LoVo (cell line): Measurements from ENCODE around the gene LAMA5.

ENCODE experiments used
- DNase-seq: peaks from one replicate; pipeline ENCODE4 v3.0.0-alpha.2; 2016; ENCODE audit warnings: low spot score

The LAMA5 gene

DNA sequence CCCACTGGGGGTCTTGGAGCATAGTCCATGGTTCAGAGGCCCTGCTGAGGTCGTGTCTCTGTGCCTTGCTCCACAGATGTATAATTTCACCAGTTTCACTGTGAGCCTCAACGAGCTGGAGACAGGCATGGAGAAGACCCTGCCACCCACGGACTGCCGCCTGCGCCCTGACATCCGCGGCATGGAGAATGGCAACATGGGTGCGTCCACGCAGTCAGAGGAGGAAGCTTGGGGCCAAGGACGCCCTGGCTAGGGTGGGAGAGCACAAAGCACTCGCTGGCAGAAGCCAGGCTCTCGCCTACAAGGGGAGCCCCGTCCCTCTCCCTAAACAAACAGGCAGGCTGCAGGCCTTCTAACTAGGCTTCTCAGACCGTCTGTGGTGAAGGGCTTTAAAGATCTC lies 78.0 kb downstream of the LAMA5 start:
- no peak for DNase-seq

DNA sequence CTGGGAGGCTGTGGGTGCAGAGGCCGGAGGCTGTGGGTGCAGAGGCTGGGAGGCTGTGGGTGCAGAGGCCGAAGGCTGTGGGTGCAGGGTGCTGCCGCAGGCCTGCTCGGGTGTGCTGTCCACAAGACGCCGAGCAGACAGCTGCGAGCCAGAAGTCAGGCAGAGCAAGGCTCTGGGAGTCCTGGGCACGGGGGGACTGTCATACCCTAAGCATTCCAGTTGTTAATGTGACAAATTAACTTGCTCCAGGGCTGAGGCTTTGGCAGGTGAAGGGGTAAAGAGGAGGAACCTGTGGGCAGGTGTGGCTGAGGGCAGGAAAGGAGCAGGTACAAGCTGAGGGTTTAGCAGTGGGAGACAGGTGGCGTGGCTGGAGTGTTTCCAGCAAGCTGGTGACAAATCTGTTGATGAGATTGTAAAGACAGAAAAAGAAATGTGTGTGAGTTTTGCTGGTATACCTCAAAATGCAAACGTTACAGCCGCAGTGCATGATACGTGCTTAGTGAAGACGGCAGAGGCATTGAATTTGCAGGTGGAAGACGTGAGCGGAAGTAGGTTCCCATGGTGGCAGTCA lies 78.5 kb downstream of the LAMA5 start:
- no peak for DNase-seq

DNA sequence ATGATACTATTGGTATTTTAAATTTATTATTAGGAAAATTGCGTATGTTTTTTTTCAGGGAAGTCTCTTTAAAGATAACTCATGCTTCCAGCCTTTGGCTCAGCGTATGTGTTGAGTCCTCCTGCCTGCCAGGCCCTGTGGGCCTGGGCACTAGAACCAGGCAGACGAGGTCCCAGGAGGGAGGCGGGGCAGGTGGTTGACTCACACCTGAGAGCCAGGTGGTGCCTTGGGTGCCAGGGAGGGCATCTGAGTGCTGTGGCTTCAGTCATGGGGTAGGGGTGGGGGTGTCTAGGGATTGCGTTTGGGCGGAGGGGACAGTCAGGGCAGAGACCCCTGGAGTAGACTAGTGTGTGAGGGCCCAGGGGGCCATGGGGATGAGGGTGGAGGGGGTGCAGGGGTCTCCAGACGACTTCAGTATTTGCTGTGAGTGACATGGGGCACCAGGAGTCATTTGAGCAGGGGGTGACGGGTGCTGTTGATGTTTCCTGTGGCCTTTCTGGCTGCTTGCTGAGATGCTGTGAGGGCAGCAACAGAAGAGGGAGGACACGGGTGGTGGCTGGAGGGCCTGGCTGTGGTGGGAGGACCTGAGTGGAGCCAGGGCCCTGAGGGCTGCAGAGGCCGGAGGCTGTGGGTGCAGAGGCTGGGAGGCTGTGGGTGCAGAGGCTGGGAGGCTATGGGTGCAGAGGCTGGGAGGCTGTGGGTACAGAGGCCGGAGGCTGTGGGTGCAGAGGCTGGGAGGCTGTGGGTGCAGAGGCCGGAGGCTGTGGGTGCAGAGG lies 79.2 kb downstream of the LAMA5 start:
- no peak for DNase-seq

DNA sequence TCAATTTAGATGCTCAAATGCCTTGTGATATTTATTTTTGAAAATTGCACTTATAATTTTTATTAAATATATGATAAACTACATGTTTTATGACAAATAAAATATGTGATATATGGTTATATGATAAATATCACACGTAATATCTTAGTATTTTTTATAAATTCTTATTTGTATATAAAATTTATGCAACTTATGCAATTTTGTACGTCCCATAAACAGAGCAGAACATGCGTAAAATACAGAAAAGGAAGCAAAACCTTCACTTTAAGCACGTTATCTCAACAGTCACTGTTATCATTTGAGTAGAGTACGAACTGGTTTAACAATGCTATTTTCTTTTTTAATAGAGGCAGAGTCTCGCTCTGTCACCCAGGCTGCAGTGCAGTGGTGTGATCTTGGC lies 80.0 kb downstream of the LAMA5 start:
- no peak for DNase-seq

DNA sequence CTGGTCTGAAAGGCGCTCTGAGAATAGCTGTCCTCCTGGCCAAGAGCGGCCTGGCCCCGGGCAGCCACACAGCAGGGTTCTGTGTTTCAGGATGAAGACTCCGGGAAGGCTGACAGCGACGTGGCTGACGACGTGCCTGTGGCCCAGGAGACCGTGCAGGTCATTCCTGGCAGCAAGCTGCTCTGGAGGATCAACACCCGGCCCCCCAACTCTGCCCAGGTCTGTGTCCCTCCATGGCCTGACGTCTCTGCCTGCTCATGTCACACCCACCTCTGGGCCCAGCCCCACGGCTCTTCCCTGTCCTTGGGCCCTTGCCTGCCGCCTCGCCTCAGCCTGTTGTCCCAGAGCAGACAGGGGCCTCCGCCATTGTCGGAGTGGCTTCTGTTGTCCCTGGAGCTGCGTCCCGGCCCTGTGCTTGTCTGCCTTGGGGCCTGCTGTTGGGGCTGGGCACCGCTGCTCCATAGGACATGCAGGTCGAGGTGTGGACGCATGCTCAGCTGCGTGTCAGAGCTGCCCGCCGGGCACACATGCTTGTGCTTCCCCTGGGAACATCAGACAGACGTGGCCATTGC lies 80.5 kb downstream of the LAMA5 start:
- DNase-seq = no peak

DNA sequence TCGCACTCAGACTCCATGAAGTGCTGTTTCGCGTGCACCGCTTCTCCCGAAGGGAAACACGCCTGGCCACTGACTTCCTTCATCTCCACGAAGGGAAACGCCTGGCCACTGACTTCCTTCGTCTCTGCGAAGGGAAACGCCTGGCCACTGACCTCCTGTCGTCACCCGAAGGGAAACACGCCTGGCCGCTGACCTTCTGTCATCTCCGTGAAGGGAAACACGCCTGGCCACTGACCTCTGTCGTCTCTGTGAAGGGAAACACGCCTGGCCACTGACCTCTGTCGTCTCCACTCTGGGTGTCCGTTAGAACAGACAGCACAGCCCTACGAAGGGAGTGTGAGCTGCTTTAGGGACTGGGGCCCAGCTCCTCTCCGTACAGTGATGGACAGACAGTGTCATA lies 81.4 kb downstream of the LAMA5 start:
- no peak for DNase-seq

DNA sequence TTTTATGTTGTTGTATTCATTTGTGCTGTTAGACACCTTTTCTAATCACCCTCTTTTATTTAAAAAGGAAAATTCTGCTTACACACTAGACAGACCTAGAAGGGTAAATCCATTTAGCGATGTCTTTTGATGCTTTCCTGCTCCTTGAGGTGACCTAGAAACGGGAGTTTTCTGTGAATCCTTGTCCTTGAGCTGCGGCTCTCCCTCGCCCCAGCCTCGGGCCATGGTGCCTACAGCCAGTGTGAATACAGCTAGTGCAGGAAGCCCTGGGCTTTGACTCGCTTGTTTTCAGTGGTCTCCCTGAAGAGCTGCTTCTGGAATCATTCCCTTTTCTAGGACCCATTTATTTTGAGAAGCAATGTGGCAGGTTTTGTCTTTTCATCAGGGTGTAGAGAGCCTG lies 82.0 kb downstream of the LAMA5 start:
- no peak for DNase-seq

DNA sequence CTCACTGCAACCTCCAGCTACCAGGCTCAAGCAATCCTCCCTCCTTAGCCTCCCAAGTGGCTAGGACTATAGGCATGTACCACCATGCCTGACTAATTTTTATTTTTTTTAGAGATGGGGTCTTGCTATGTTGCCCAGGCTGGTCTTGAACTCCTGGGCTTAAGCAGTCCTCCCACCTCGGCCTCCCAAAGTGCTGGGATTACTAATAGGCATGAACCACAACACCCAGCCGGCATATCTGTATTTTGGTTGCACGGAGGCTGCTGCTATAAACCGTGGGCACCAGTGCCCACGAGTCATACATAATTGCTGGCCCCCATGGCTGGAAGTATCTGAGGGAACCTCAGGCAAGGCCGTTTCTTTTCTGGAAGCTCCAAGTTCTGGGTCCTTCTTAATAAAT lies 82.7 kb downstream of the LAMA5 start:
- DNase-seq = no peak

DNA sequence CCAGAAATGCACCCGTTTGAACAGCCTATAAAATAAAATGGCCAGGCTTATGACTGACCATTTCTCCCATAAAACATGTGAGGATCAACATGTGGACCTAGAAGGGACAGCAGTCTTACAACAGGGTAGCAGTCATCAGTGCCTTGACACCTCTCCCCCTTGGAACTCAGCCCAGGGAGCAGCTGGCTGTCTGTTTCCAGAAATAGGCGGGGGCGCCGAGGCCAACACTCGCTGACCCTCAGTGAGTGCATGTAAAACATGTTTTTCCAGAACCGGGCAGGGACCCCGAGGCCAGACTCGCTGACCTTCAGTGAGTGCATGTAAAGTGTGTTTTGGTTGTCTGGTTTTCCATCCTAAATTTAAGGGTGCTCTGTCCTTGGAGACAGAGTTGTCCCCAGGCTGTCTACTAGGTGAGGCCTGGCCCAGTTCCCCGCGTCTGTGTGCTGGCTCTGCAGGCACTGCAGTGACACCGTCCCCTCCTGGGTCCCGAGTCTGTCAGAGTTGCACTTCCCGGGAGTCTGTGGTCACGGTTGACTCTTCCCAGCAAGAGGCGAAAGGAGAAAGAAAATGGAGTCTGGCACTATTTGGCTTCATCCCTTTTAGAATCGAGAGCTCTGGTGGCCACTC lies 84.1 kb downstream of the LAMA5 start:
- no peak for DNase-seq

DNA sequence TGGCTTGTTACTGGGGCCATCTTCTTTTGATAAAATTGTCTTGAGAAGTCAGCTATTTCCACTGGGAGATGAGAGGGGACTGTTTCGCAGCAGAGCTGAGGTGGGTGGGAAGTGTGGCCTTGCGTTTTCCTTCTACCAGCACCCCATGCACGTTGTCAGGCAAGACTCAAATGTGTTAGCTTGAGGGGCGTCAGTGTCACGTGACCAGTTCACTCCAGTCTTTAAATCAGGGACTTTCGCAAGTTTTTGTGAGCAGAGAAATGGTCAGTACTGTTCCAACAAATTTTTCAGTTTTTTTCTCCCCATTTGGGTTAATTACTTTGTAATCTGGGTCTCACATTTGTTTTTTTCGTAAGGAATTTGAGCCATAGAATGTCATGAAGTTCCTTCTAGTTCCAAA lies 85.0 kb downstream of the LAMA5 start:
- no peak for DNase-seq

DNA sequence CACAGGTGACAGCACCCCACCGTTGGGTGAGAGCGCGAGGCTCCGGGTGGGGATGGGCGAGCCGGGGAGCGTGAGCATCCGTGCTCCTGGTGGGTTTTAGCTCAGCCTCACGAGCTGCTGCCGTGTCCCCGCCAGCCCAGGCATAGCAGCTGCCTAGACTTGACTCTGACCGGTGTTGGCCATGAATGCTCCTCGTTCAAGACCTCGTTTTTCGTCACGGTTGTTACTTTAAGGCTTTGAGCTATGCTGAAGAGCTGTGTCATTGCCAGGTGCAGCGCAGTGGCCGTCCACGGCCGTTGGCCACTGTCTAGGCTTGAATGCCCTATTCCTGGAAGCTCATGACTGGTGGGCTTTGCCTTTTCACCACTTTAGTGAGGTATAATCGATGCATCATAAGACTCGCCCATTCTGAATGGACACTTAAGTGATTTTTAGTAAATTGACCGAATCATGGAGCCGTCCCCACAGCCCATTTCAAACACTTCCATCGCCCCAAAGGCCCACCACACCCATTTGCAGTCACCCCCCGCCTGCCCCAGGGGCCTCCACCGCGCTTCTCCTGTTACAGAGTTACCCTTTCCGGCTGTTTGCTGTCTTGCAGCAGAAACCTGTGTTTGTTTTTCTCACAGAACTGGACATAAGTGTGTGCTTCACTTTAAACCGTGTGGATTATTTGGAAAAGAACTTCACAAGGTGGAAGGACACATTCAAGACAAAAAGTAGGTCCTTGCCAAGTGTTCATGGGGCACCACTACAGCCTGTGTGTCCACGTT lies 85.8 kb downstream of the LAMA5 start:
- DNase-seq = no peak

DNA sequence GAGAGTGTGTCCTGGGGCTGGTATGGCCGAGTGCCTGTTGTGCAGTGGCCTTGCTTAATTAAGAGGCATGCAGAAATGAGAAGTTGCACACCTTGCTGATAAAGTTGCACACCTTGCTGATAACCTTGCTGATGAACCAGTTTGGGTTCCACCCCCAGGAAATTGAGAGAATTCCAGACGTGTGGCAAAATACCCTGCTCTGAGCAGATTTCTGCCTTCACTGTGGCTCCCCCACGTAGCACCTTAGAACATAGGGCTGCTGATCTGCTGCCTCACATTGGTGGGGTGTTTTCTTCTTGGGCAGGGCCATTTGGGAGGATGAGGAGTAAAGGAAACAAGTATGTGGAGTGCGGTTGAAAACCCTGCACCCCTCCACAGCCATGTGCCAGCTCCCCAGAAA lies 86.8 kb downstream of the LAMA5 start:
- DNase-seq = no peak

DNA sequence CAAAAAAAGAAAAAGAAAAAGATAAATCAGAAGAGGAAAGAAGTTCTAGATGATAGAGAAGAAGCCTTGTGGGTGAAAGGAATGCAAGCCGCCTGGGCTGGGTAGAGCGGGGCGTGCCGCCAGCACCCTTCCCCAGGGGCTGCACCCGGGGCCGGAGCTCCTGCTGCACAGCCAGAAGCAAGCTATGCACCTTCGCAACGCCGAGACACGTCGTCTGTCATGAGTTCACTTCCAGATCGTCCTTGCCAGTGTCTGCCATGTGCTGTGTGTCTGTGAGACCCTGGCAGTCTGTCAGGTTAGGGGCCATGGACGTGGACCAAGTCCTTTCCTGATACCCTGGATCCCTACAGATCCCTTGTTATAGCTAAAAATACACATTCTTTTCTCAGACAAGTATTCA lies 89.9 kb downstream of the LAMA5 start:
- DNase-seq = no peak

DNA sequence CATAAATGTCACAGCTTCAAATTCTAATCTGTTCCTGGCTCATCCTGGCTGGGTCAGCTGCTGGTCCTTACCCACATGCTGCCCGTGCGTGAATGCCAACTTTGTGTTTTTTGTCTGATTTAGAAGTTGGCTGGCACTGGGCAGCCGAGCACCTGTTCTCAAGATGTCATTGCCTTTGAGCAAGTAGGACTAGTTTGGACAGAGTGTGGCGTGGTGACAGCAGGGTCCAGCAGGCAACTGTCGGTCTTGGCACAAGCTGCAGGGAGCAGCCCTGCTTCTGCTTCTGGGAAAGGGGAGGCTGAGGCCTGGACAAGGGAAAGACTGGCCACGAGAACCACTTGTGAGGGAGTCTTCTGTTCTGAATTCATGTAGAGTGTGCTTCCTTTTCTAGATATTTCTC lies 90.7 kb downstream of the LAMA5 start:
- no peak for DNase-seq

DNA sequence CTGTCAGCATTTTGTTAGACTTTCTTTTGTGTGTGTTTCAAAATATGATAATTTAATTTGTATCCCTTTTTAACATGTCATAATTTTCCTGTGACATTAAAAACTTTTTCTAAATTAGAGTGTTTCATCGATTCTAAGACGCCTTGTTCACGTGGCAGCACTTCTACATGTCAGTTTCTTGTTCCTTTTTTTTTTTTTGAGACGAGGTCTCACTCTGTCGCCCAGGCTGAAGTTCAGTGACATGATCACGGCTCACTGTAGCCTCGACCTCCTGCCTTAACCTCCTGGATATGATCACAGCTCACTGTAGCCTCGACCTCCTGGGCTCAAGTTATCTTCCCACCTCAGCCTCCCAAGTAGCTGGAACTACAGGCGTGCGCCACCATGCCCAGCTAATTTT lies 91.9 kb downstream of the LAMA5 start:
- no peak for DNase-seq

DNA sequence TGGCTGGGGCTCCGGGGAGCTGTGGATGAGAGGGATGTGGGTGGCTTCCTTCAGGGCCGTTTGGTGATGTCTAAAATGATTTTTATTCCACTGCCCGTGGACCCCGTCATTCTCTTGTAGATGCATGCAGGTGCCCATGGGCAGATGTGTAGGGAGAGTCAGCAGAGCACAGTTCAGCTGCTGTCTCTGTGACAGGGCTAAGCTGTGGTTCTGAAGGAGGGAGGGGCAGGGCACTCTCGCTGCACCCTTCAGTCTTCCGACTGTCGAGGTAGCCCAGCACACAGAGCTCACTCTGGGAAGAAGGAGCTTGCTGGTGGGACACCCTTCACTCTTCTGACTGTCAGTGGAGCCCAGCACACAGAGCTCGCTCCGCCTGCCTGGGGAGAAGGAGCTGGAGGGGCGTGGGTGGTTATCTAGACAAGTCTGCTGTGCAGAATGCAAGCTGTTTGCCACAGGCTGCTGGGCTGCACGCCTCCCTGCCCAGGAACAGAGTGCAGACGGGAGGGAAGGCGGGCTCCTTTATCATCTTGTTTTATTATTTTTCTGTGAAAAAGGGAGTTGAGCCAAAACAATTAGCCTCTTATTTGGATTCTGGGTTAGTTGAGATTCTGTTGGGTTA lies 92.7 kb downstream of the LAMA5 start:
- DNase-seq = no peak

DNA sequence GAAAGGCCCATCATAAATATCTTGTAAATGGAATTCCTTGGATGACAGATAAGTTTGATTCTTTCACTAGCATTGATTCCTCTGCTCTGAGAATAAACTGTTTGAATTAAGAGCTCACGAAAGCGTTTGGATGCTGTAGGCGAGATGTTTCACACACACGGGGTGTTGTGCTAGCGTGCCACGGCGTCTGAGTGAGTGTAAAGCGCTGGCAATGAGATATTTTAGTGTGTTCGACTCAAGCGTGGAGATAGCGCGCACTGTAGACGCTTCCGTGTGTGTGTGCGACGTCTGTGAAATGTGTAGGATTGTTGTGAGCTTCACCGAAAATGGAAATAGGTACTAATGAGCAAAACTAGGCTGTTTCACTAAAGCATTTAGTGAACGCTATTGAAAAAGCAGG lies 93.7 kb downstream of the LAMA5 start:
- DNase-seq = no peak

DNA sequence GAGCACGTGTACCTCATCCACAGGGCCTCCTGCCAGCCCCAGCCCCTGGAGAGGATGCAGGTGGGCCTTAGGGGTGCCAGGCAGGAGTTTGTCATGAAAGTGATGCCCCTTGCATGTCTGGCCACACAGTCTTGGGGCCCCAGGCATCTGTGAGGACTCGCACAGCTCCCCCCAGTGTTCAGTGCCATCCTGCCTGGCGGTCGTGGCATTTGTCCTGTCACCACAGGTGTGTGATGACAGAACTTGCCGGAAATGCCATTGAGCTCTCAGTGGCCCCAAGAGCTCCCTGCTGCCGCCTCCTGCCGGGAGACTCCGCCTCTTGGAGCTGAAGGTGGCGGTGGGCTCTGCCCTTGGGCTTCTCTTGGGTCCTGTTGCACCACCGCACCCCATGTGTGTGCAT lies 94.9 kb downstream of the LAMA5 start:
- no peak for DNase-seq

DNA sequence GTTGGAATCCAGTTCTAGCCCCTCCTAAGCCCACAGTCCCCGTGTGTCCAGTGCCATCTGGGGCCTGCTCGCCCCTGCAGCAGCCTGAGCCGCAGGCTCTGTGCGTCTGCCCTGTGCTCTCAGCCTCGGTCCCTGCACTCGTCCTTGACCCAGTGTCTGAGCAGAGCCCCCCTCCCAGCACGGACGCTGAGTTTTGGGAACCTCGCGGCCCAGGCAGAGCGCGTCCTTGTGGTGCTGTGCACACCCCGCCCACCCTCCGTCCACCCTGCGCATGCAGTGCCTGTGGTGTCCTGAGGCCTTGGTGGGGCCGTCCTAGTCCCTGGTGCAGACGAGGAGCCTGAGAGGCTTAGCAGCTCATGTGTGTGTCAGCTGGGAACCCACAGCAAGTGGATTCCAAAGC lies 97.2 kb downstream of the LAMA5 start:
- DNase-seq = no peak

DNA sequence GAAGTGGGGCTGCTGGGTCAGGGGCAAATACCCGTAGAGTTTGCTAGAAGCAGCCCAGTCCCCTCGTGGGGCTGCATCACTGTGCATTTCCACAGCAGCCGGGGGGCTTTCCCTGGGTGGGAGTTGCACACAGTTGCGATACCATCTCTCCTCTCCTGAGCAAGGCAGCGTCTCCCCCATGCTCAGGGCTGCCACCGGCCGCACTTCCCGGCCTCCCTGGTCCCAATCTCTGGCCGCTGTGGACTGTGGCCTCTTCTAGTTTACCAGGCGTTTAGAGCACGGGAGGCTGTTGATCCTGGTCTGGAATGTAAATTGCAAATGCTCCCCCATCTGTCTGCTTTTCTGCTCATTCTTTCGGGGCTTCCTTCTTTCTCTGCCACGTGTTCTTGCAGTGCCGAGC lies 97.7 kb downstream of the LAMA5 start:
- DNase-seq = no peak

DNA sequence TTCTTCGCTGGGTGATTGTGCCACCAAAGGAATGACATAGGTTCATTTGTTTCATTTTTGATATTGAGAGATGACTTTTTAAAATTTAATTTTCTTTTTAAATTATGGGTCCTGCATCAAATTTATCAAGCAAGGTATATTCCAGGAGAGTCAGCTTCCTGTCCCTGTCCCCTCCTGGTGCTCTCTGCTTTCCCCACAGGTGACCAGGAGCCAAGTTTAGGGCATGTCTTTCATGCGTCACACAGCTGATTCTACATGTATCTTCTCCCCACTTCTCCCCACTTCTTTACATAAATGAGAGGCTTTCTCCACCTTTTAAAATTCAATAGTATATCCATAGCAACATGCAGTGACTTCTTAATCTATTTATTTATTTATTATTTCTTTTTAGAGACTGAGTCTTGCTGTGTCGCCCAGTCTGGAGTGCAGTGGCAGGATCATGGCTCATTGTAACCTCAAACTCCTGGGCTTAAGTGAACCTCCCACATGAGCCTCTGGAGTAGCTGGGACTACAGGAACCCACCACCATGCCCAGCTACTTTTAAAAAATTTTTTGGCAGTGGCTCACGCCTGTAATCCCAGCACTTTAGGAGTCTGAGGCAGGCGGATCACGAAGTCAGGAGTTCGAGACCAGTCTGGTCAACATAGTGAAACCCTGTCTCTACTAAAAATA lies 98.7 kb downstream of the LAMA5 start:
- no peak for DNase-seq

DNA sequence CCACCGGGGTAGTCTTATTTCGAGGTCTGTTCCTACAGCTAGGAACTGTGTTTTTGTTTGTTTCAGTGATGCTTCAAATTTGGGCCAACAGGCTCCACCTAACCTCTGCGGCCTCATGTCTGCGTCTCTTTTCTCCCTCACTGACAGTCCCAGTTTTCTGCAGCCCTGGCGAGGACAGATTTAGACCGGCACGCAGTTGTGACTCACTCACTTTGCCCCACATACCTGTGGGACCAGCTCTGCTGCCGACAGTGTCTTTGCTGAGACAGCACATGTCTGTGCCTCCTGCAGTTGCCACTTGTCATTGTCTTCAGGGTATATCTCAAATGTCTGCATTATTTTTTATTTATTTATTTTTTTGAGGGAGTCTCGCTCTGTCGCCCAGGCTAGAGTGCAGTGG lies 99.6 kb downstream of the LAMA5 start:
- no peak for DNase-seq
